Lung (tissue), 12 donors: ENCODE results near the gene SUCO. TPM values are rescaled to one million over a fixed set of nuclear protein-coding genes. Genes with fewer than 3 reads are reported as not detected.

Experiments used
- ATAC-seq: fragments of 200-7000 bp; cut with Tn5 transposase; one replicate; pipeline ENCODE4 v1.9.1; 2020; ENCODE audit warnings: moderate number of reproducible peaks; ENCODE audit not compliant: insufficient read depth, low FRiP score
- DNase-seq, 3 donors: peaks; one replicate each; pipeline ENCODE4 v3.0.0-alpha.2; 2013 to 2017
- H3K27ac ChIP-seq, 2 donors: one replicate each; pipeline ENCODE4 v1.5.1; 2013; ENCODE audit warnings: mild to moderate bottlenecking in 2 of 2, moderate library complexity in 2 of 2, control low read depth in 1 of 2, inconsistent platforms in 1 of 2, low read depth in 1 of 2, low read length in 1 of 2
- H3K27me3 ChIP-seq, 3 donors: one replicate each; pipeline ENCODE4 v1.5.1; 2013; ENCODE audit warnings: low read length in 2 of 3; ENCODE audit not compliant: control insufficient read depth in 3 of 3, insufficient read depth in 3 of 3
- H3K36me3 ChIP-seq, 4 donors: one replicate each; pipeline ENCODE4 v1.5.1; 2013; ENCODE audit warnings: low read length in 4 of 4, mild to moderate bottlenecking in 1 of 4, moderate library complexity in 1 of 4; ENCODE audit not compliant: control insufficient read depth in 4 of 4, insufficient read depth in 4 of 4
- H3K4me1 ChIP-seq, 5 donors: one replicate each; pipeline ENCODE4 v1.5.1; 2013; ENCODE audit warnings: low read length in 5 of 5, mild to moderate bottlenecking in 2 of 5, moderate library complexity in 1 of 5; ENCODE audit not compliant: control insufficient read depth in 5 of 5, insufficient read depth in 5 of 5
- H3K4me3 ChIP-seq: one replicate; pipeline ENCODE4 v1.5.1; 2013; ENCODE audit warnings: mild to moderate bottlenecking, control low read depth, moderate library complexity
- H3K9ac ChIP-seq, 2 donors: one replicate each; pipeline ENCODE4 v1.5.1; 2013; ENCODE audit warnings: low read length in 2 of 2, control low read depth in 1 of 2; ENCODE audit not compliant: insufficient read depth in 1 of 2
- H3K9me3 ChIP-seq, 4 donors: one replicate each; pipeline ENCODE4 v1.5.1; 2013; ENCODE audit warnings: low read length in 3 of 4, mild to moderate bottlenecking in 1 of 4, moderate library complexity in 1 of 4; ENCODE audit not compliant: control insufficient read depth in 4 of 4, insufficient read depth in 3 of 4
- CTCF ChIP-seq: IDR thresholded peaks from 2 replicates; pipeline ENCODE4 v1.5.1; 2012; ENCODE audit warnings: mild to moderate bottlenecking; ENCODE audit errors: control extremely low read depth, extremely low read depth
- WGBS, 2 donors: extraction: QIAGEN DNeasy Blood & Tissue Kit; methylation state at CpG; one replicate each; pipeline ENCODE4 v1.1.7; 2013; 5-methylcytosine and 5-hydroxymethylcytosine counted together
- polyA plus RNA-seq, 2 donors: library from polyadenylated mRNA; stranded (reverse); fragments of 200-250 nt; gene quantifications; one replicate each; pipeline ENCODE4 v1.2.1, GENCODE V29; 2013
- total RNA-seq, 2 donors: library from RNA; depleted of rRNA in 1 of 2; stranded (reverse); fragments of >200 nt in 1 of 2; gene quantifications; one replicate each; pipeline ENCODE4 v1.2.1, GENCODE V29; 2014 to 2021
- donor health status: control.
- donor health status: control.
- donor health status: Bipolar disorder and iron deficiency.
- donor health status: healthy.
- donor health status: DM: yes; HTN: yes; CAD: no.

SUCO gene
- total and polyA plus RNA-seq, 4 donors: 10.2 to 86.8 (median 22.0) TPM

GRCh38 chr1:172630056-172630818, 97.3 kb downstream of the SUCO start:
- Histone ChIP-seq H3K9ac (no peak overlapping the region), H3K36me3 (no peaks in the 10 kb centered on the region), H3K27ac (no peak overlapping the region), H3K9me3 (peaks cover 0 to 8% (median 2%) of the 10 kb centered on the region in 4 donors), H3K27me3 (no peaks in the 10 kb centered on the region), H3K4me3 (no peak overlapping the region), H3K4me1 (peaks cover 0 to 3% (median 0%) of the 10 kb centered on the region in 5 donors)
- no peak for TF ChIP-seq CTCF
- no peak for ATAC-seq
- DNase-seq: no peak
- WGBS, 2 donors: 88% methylated on average over 11 of the region's 11 CpGs

- Histone ChIP-seq H3K27ac (no peak overlapping the region), H3K4me1 (peaks cover 0 to 2% (median 0%) of the 10 kb centered on the region in 5 donors), H3K27me3 (no peaks in the 10 kb centered on the region), H3K9me3 (peaks cover 0 to 8% (median 2%) of the 10 kb centered on the region in 4 donors), H3K9ac (no peak overlapping the region), H3K4me3 (no peak overlapping the region), H3K36me3 (no peaks in the 10 kb centered on the region)
- ATAC-seq: no peak
- WGBS, 2 donors: 34 to 54% methylated on average over 3 of the region's 3 CpGs
- no peak for DNase-seq
- no peak for TF ChIP-seq CTCF
Observed at GRCh38 chr1:172630868-172631267, 97.9 kb downstream of the SUCO start.

GRCh38 chr1:172637522-172637921, 104.6 kb downstream of the SUCO start:
- Histone ChIP-seq H3K27me3 (peaks cover 0 to 4% (median 0%) of the 10 kb centered on the region in 3 donors), H3K4me1 (no peaks in the 10 kb centered on the region), H3K9me3 (no peaks in the 10 kb centered on the region), H3K9ac (no peak overlapping the region), H3K4me3 (no peak overlapping the region), H3K36me3 (no peaks in the 10 kb centered on the region), H3K27ac (no peak overlapping the region)
- ATAC-seq: no peak
- WGBS, 2 donors: 88 to 95% methylated on average over 2 of the region's 2 CpGs
- DNase-seq: no peak
- TF ChIP-seq CTCF: no peak
